Measurements from ENCODE around the gene CCDC40.

The CCDC40 gene

GRCh38 chr17:80119271-80119791 is 82.9 kb downstream of the CCDC40 start:
- DNase-seq = no peak

GRCh38 chr17:80119839-80120238 is 83.4 kb downstream of the CCDC40 start:
- DNase-seq = no peak

- DNase-seq = no peak
These were observed 85.7 kb downstream of the CCDC40 start for GRCh38 chr17:80122026-80122575.

GRCh38 chr17:80122926-80123505 is 86.6 kb downstream of the CCDC40 start:
- no peak for DNase-seq

GRCh38 chr17:80123791-80124190 is 87.3 kb downstream of the CCDC40 start:
- DNase-seq = no peak

GRCh38 chr17:80124351-80124981 is 88.0 kb downstream of the CCDC40 start:
- peak; percentile 29 for DNase-seq

GRCh38 chr17:80125656-80126448 is 89.4 kb downstream of the CCDC40 start:
- DNase-seq = peak; percentile 38

- DNase-seq = no peak
These were observed 89.9 kb downstream of the CCDC40 start for GRCh38 chr17:80126449-80126715.

GRCh38 chr17:80129006-80129565 is 92.6 kb downstream of the CCDC40 start:
- DNase-seq = no peak

- no peak for DNase-seq
These were observed 94.5 kb downstream of the CCDC40 start for GRCh38 chr17:80130992-80131391.

- DNase-seq = no peak
These were observed 96.6 kb downstream of the CCDC40 start for GRCh38 chr17:80132906-80133625.

- no peak for DNase-seq
These were observed 97.2 kb downstream of the CCDC40 start for GRCh38 chr17:80133626-80133970.

GRCh38 chr17:80137131-80137530 is 100.7 kb downstream of the CCDC40 start:
- DNase-seq = no peak

- no peak for DNase-seq
These were observed 102.5 kb downstream of the CCDC40 start for GRCh38 chr17:80138856-80139426.

GRCh38 chr17:80141463-80142165 is 105.2 kb downstream of the CCDC40 start:
- DNase-seq = no peak

GRCh38 chr17:80142929-80143328 is 106.5 kb downstream of the CCDC40 start:
- DNase-seq = no peak

- no peak for DNase-seq
These were observed 108.9 kb downstream of the CCDC40 start for GRCh38 chr17:80145076-80146075.

GRCh38 chr17:80146121-80147034 is 109.9 kb downstream of the CCDC40 start:
- DNase-seq = peak; percentile 29

GRCh38 chr17:80147035-80147822 is 110.8 kb downstream of the CCDC40 start, which contains the start of gene EIF4A3:
Gene EIF4A3 (minus strand): TSS chr17:80147128. CDS start chr17:80146961, 167 bp downstream.
- peak; percentile 99 for DNase-seq

Data from EL (cell line).